Right lobe of liver (tissue), 4 donors: ENCODE data around the gene HSCB.
"Not testable (repeated sequence)": the region's sequence is repeated elsewhere in the genome, so short reads cannot be mapped to it uniquely, and the experiment has no call there.

Experiments
- CTCF ChIP-seq, 4 donors: fragments of 200-600 bp in 3 of 4; fragments of 450-650 bp in 1 of 4; IDR thresholded peaks; one replicate each; pipeline versions ENCODE4 v1.5.1 to v1.8.0; 2016 to 2022; ENCODE audit warnings: antibody characterized with exemption in 4 of 4, mild to moderate bottlenecking in 2 of 4
- POLR2A ChIP-seq: fragments of 450-650 bp; IDR thresholded peaks from one replicate; pipeline ENCODE4 v1.6.1; 2017; ENCODE audit warnings: antibody characterized with exemption, mild to moderate bottlenecking
- donor health status: DM: no; HTN: no; CAD: no.
- donor health status: DM: no; HTN: no; CAD: no.
- donor health status: DM: no; HTN: yes; CAD: no.

GRCh38 chr22:28754512-28754911 lies 12.7 kb downstream of the HSCB start:
- not testable (repeated sequence) for TF ChIP-seq CTCF (IDR thresholded peaks at IDR 0.05); POLR2A
